Fibroblast of lung (primary cell): ENCODE data around the gene USP47. TPM values are rescaled to one million over a fixed set of nuclear protein-coding genes. Genes with fewer than 3 reads are reported as not detected.

Experiments used
- DNase-seq, 2 donors: peaks; one replicate each; pipeline versions ENCODE4 v3.0.0 to v3.0.0-alpha.2; 2010; ENCODE audit warnings: low read depth in 2 of 2
- H2AFZ ChIP-seq: 2 replicates; pipeline ENCODE4 v1.5.1; 2012; ENCODE audit warnings: low read length, control low read depth, inconsistent platforms
- H3K27ac ChIP-seq: 2 replicates; pipeline ENCODE4 v1.5.1; 2011; ENCODE audit warnings: low read length, control low read depth; ENCODE audit not compliant: insufficient read depth
- H3K27me3 ChIP-seq: 2 replicates; pipeline ENCODE4 v1.5.1; 2011; ENCODE audit warnings: mild to moderate bottlenecking, low read length; ENCODE audit not compliant: control insufficient read depth, insufficient read depth
- H3K36me3 ChIP-seq: 2 replicates; pipeline ENCODE4 v1.5.1; 2011; ENCODE audit warnings: low read length; ENCODE audit not compliant: control insufficient read depth, insufficient read depth
- H3K4me1 ChIP-seq: 2 replicates; pipeline ENCODE4 v1.5.1; 2011; ENCODE audit warnings: low read length; ENCODE audit not compliant: control insufficient read depth, insufficient read depth; ENCODE audit errors: extremely low read depth
- H3K4me2 ChIP-seq: 2 replicates; pipeline ENCODE4 v1.5.1; 2011; ENCODE audit warnings: low read length, control low read depth; ENCODE audit not compliant: insufficient read depth; ENCODE audit errors: extremely low read depth
- H3K4me3 ChIP-seq, 4 experiments: fragments of 200-600 bp in 1 of 4; sonication (generic) in 1 of 4; replicated peaks in 1 of 4; 2 replicates each; pipeline ENCODE4 v1.5.1; 2011 to 2016; ENCODE audit warnings: low read length in 4 of 4, low read depth in 3 of 4, mild to moderate bottlenecking in 3 of 4, control low read depth in 2 of 4, inconsistent platforms in 1 of 4, mixed read lengths in 1 of 4; ENCODE audit not compliant: insufficient read depth in 1 of 4; ENCODE audit errors: control extremely low read depth in 1 of 4
- H3K79me2 ChIP-seq: 2 replicates; pipeline ENCODE4 v1.5.1; 2012; ENCODE audit warnings: mild to moderate bottlenecking, low read length, inconsistent platforms; ENCODE audit not compliant: control insufficient read depth, insufficient read depth
- H3K9ac ChIP-seq: 2 replicates; pipeline ENCODE4 v1.5.1; 2011; ENCODE audit warnings: mild to moderate bottlenecking, low read length, control low read depth; ENCODE audit not compliant: insufficient read depth
- H3K9me3 ChIP-seq: 2 replicates; pipeline ENCODE4 v1.5.1; 2012; ENCODE audit warnings: low read depth, low read length; ENCODE audit not compliant: control insufficient read depth, insufficient read depth
- H4K20me1 ChIP-seq: 2 replicates; pipeline ENCODE4 v1.5.1; 2011; ENCODE audit warnings: low read length; ENCODE audit not compliant: control insufficient read depth, insufficient read depth; ENCODE audit errors: extremely low read depth
- CTCF ChIP-seq, 2 donors: IDR thresholded peaks in 1 of 2; conservative IDR thresholded peaks in 1 of 2; 1 replicate in 1 of 2; 2 replicates in 1 of 2; pipeline ENCODE4 v1.5.1; 2011 to 2012; ENCODE audit warnings: low read length in 2 of 2, control low read depth in 1 of 2, inconsistent platforms in 1 of 2, low read depth in 1 of 2, mild to moderate bottlenecking in 1 of 2
- EZH2 ChIP-seq: IDR thresholded peaks from 2 replicates; pipeline ENCODE4 v1.5.1; 2012; ENCODE audit warnings: low read length, control low read depth, mild to moderate bottlenecking; ENCODE audit errors: missing control alignments
- polyA plus RNA-seq, 2 donors: library from polyadenylated mRNA; depleted of rRNA in 1 of 2; stranded (reverse) in 1 of 2; unstranded in 1 of 2; fragments of >200 nt; gene quantifications; 2 replicates each; pipeline ENCODE4 v1.2.1, GENCODE V29; 2011 to 2012; ENCODE audit warnings: missing spikeins in 1 of 2
- total RNA-seq: library from RNA; depleted of rRNA; stranded (reverse); fragments of >200 nt; gene quantifications from 2 replicates; pipeline ENCODE4 v1.2.1, GENCODE V29; 2014

Gene USP47
- total and polyA plus RNA-seq, 2 donors (not counting 1 experiment from before 2014, with no cell fraction given), result 40.3 to 162 TPM

GRCh38 chr11:11929920-11930319, 88.1 kb downstream of the USP47 start:
- Histone ChIP-seq H3K4me2 (no peak overlapping the region), H3K4me1 (peaks cover 2% of the 10 kb centered on the region), H3K9me3 (no peaks in the 10 kb centered on the region), H3K27me3 (no peaks in the 10 kb centered on the region), H3K79me2 (no peaks in the 10 kb centered on the region), H3K36me3 (peaks cover 2% of the 10 kb centered on the region), H4K20me1 (no peaks in the 10 kb centered on the region), H3K27ac (no peak overlapping the region), H2AFZ (no peak overlapping the region), H3K9ac (no peak overlapping the region), H3K4me3 (no peak overlapping the region)
- TF ChIP-seq EZH2, result no peak
- TF ChIP-seq CTCF (conservative IDR thresholded peaks at IDR 0.05 in 1 of 2, IDR thresholded peaks at IDR 0.05 in 1 of 2; ENCODE audit: low read depth in 1 of 2, low read length in 2 of 2), result no peak
- no peak for DNase-seq

GRCh38 chr11:11931461-11932055, 89.8 kb downstream of the USP47 start:
- H3K9me3 ChIP-seq, result no peaks in the 10 kb centered on the region
- no peak overlapping the region for H3K27ac ChIP-seq
- no peak overlapping the region for H2AFZ ChIP-seq
- H4K20me1 ChIP-seq, result no peaks in the 10 kb centered on the region
- no peak overlapping the region for H3K4me3 ChIP-seq
- no peaks in the 10 kb centered on the region for H3K27me3 ChIP-seq
- H3K4me1 ChIP-seq, result peaks cover 2% of the 10 kb centered on the region
- peak; percentile 68 to 84 for DNase-seq
- H3K36me3 ChIP-seq, result peaks cover 2% of the 10 kb centered on the region
- H3K4me2 ChIP-seq, result no peak overlapping the region
- no peak overlapping the region for H3K9ac ChIP-seq
- no peak for TF ChIP-seq EZH2
- peak; percentile 47 to 63 for TF ChIP-seq CTCF (conservative IDR thresholded peaks at IDR 0.05 in 1 of 2, IDR thresholded peaks at IDR 0.05 in 1 of 2; ENCODE audit: low read depth in 1 of 2, low read length in 2 of 2)
- H3K79me2 ChIP-seq, result no peaks in the 10 kb centered on the region

- H3K9me3 ChIP-seq, result no peaks in the 10 kb centered on the region
- no peak for DNase-seq
- H2AFZ ChIP-seq, result no peak overlapping the region
- H3K27ac ChIP-seq, result no peak overlapping the region
- H3K4me1 ChIP-seq, result peaks cover 5% of the 10 kb centered on the region
- H4K20me1 ChIP-seq, result no peaks in the 10 kb centered on the region
- H3K79me2 ChIP-seq, result no peaks in the 10 kb centered on the region
- TF ChIP-seq EZH2, result no peak
- no peak for TF ChIP-seq CTCF (conservative IDR thresholded peaks at IDR 0.05 in 1 of 2, IDR thresholded peaks at IDR 0.05 in 1 of 2; ENCODE audit: low read depth in 1 of 2, low read length in 2 of 2)
- H3K4me3 ChIP-seq, result no peak overlapping the region
- H3K27me3 ChIP-seq, result no peaks in the 10 kb centered on the region
- no peak overlapping the region for H3K4me2 ChIP-seq
- peaks cover 2% of the 10 kb centered on the region for H3K36me3 ChIP-seq
- no peak overlapping the region for H3K9ac ChIP-seq
Observed at GRCh38 chr11:11935536-11935935, 93.8 kb downstream of the USP47 start.
